GM12878 (cell line): ENCODE data around the gene TULP1.

ENCODE experiments used
- CTCF ChIP-seq, 3 experiments: IDR thresholded peaks in 2 of 3; conservative IDR thresholded peaks in 1 of 3; 2 replicates each; pipeline ENCODE4 v1.5.1; 2011; ENCODE audit warnings: low read depth in 3 of 3, low read length in 3 of 3, mild to moderate bottlenecking in 3 of 3, control low read depth in 2 of 3, moderate library complexity in 2 of 3, inconsistent platforms in 1 of 3, mixed read lengths in 1 of 3; ENCODE audit not compliant: control insufficient read depth in 2 of 3, insufficient read depth in 1 of 3; ENCODE audit errors: extremely low read depth in 1 of 3
- EZH2 ChIP-seq: IDR thresholded peaks from 2 replicates; pipeline ENCODE4 v1.6.1; 2012; ENCODE audit warnings: low read depth, mild to moderate bottlenecking, control low read depth, inconsistent platforms, low read length, borderline replicate concordance; ENCODE audit not compliant: control insufficient read depth
- JUNB ChIP-seq: IDR thresholded peaks from 2 replicates; pipeline ENCODE4 v1.6.1; 2016; ENCODE audit warnings: antibody characterized with exemption, mild to moderate bottlenecking
- POLR2AphosphoS5 ChIP-seq: IDR thresholded peaks from 2 replicates; pipeline ENCODE4 v1.6.1; 2011; ENCODE audit warnings: mild to moderate bottlenecking, low read length, inconsistent platforms
- RAD21 ChIP-seq: IDR thresholded peaks from 2 replicates; pipeline ENCODE4 v1.6.1; 2011; ENCODE audit warnings: mild to moderate bottlenecking, low read depth, low read length, moderate library complexity; ENCODE audit not compliant: insufficient read depth
- WRNIP1 ChIP-seq: IDR thresholded peaks from 2 replicates; pipeline ENCODE4 v1.6.1; 2011; ENCODE audit warnings: low read depth, low read length, improper control_type of control experiment, borderline replicate concordance
- ZBTB33 ChIP-seq: fragments of 450-650 bp; IDR thresholded peaks from 2 replicates; pipeline ENCODE4 v1.6.1; 2017; ENCODE audit warnings: mild to moderate bottlenecking
- TF ChIP-seq, protein P1 (sequence below): IDR thresholded peaks from 2 replicates; pipeline ENCODE4 v1.6.1; 2012; ENCODE audit warnings: low read length, inconsistent platforms

DNA sequence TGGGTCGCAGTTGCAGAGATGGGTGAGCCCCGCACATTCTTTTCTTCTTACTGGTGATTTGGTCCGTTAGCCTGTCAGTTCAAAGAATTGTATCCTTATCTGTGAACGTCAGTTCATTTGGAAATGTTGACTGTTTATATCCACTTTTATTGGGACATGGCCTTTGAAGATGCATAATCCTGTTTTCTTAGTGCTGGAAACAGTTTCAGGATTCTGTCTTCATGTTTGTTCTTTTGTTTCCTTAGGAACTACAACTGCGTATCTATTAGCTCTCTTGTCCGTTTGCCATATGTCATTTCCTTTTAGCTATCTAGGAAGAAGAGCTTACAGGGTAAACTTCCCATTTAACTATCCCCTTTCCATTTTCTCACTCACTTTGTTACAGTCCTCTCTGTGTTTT is 35.0 kb upstream of the TULP1 start:
- TF ChIP-seq, protein P1, sequence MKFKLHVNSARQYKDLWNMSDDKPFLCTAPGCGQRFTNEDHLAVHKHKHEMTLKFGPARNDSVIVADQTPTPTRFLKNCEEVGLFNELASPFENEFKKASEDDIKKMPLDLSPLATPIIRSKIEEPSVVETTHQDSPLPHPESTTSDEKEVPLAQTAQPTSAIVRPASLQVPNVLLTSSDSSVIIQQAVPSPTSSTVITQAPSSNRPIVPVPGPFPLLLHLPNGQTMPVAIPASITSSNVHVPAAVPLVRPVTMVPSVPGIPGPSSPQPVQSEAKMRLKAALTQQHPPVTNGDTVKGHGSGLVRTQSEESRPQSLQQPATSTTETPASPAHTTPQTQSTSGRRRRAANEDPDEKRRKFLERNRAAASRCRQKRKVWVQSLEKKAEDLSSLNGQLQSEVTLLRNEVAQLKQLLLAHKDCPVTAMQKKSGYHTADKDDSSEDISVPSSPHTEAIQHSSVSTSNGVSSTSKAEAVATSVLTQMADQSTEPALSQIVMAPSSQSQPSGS = no peak
- TF ChIP-seq POLR2AphosphoS5 (no peak), CTCF (IDR thresholded peaks at IDR 0.05 in 2 of 3, conservative IDR thresholded peaks at IDR 0.05 in 1 of 3; ENCODE audit: control insufficient read depth in 2 of 3, extremely low read depth in 1 of 3, insufficient read depth in 1 of 3, low read depth in 3 of 3, low read length in 3 of 3) (no peak), ZBTB33 (no peak), WRNIP1 (no peak), JUNB (no peak), RAD21 (no peak), EZH2 (no peak)
